HepG2 (cell line): ENCODE data around the gene PRKAB1. TPM values are rescaled to one million over a fixed set of nuclear protein-coding genes. Genes with fewer than 3 reads are reported as not detected.
"Not testable (repeated sequence)": the region's sequence is repeated elsewhere in the genome, so short reads cannot be mapped to it uniquely, and the experiment has no call there.

ENCODE experiments used
- ATAC-seq: fragments of 200-7000 bp; cut with Tn5 transposase; 3 replicates; pipeline ENCODE4 v1.9.1; 2020; ENCODE audit warnings: mild to moderate bottlenecking, moderate library complexity
- BruUV-seq: library from RNA; stranded (reverse); fragments of 400-500 nt; replicated peaks from 2 replicates; lab custom pipeline; 2021; lab: Mats Ljungman, UMichigan
- CTCF ChIA-PET: fragments of 300-600 bp; formaldehyde crosslinking; extraction: SDS; loops from one replicate; lab custom pipeline; 2021; ENCODE audit warnings: low total read pairs, inconsistent platforms, low intra/inter-chr PET ratio; lab: Yijun Ruan, JAX
- POLR2A ChIA-PET: fragments of 350-600 bp; sonication (Branson Sonifier 250); formaldehyde crosslinking; loops from one replicate; lab custom pipeline; 2020; ENCODE audit warnings: antibody characterized with exemption, inconsistent platforms; lab: Yijun Ruan, JAX
- DNase-seq: peaks from one replicate; pipeline ENCODE4 v3.0.0-alpha.2; 2015; ENCODE audit warnings: low spot score
- FAIRE-seq: peaks from 3 replicates; lab custom pipeline; 2011; peaks lifted over from hg19 to GRCh38; lab: Jason Lieb, UNC
- H2AFZ ChIP-seq: one replicate; pipeline ENCODE4 v1.6.1; 2011; ENCODE audit warnings: low read length, inconsistent platforms
- H3K27ac ChIP-seq: fragments of 300-600 bp; 3 replicates; pipeline ENCODE4 v1.8.0; 2011; ENCODE audit warnings: mixed run types, mild to moderate bottlenecking, mixed read lengths, low read length, inconsistent platforms; ENCODE audit not compliant: insufficient read depth; ENCODE audit errors: extremely low read length
- H3K27me3 ChIP-seq, 2 experiments: fragments of 200-600 bp in 1 of 2; 2 replicates in 1 of 2; 3 replicates in 1 of 2; pipeline versions ENCODE4 v1.6.0 to v1.8.0; 2011; ENCODE audit warnings: low read length in 2 of 2, mild to moderate bottlenecking in 2 of 2, moderate library complexity in 2 of 2, inconsistent platforms in 1 of 2; ENCODE audit not compliant: insufficient read depth in 2 of 2, control insufficient read depth in 1 of 2
- H3K36me3 ChIP-seq, 2 experiments: fragments of 200-600 bp in 1 of 2; replicated peaks in 1 of 2; 2 replicates in 1 of 2; 3 replicates in 1 of 2; pipeline versions ENCODE4 v1.5.1 to v1.8.0; 2011; ENCODE audit warnings: low read length in 2 of 2, inconsistent platforms in 1 of 2; ENCODE audit not compliant: insufficient read depth in 2 of 2, control insufficient read depth in 1 of 2
- H3K4me1 ChIP-seq: 2 replicates; pipeline ENCODE4 v1.5.1; 2012; ENCODE audit warnings: low read length, inconsistent platforms; ENCODE audit not compliant: insufficient read depth
- H3K4me2 ChIP-seq: 2 replicates; pipeline ENCODE4 v1.6.0; 2011; ENCODE audit warnings: low read depth, low read length, inconsistent platforms
- H3K4me3 ChIP-seq, 3 experiments: fragments of 200-600 bp in 1 of 3; sonication (generic), shearing (Covaris generic) in 1 of 3; replicated peaks in 1 of 3; 2 replicates each; pipeline ENCODE4 v1.5.1; 2011 to 2016; ENCODE audit warnings: low read length in 3 of 3, inconsistent platforms in 2 of 3, low read depth in 2 of 3, mild to moderate bottlenecking in 2 of 3, control low read depth in 1 of 3, mixed read lengths in 1 of 3; ENCODE audit not compliant: insufficient read depth in 1 of 3
- H3K79me2 ChIP-seq: one replicate; pipeline ENCODE4 v1.6.1; 2011; ENCODE audit warnings: low read length, inconsistent platforms; ENCODE audit not compliant: insufficient read depth
- H3K9ac ChIP-seq: 2 replicates; pipeline ENCODE4 v1.6.0; 2011; ENCODE audit warnings: mild to moderate bottlenecking, low read depth, low read length, inconsistent platforms; ENCODE audit not compliant: insufficient read depth
- H3K9me3 ChIP-seq: 2 replicates; pipeline ENCODE4 v1.5.1; 2012; ENCODE audit warnings: mild to moderate bottlenecking, low read length
- H4K20me1 ChIP-seq: 2 replicates; pipeline ENCODE4 v1.6.0; 2011; ENCODE audit warnings: inconsistent platforms, mild to moderate bottlenecking, low read length, moderate library complexity; ENCODE audit not compliant: insufficient read depth
- STAG1 ChIP-seq: sonication (generic); formaldehyde crosslinking; IDR thresholded peaks from 2 replicates; pipeline ENCODE4 v1.4.0; 2020; ENCODE audit warnings: missing genetic modification reagents
- ZNF652 ChIP-seq: IDR thresholded peaks from 2 replicates; pipeline ENCODE4 v1.6.1; 2016; ENCODE audit warnings: low read depth, borderline replicate concordance
- ZNF761 ChIP-seq: sonication (generic); formaldehyde crosslinking; conservative IDR thresholded peaks from 2 replicates; pipeline ENCODE4 v1.4.0; 2020; ENCODE audit warnings: mild to moderate bottlenecking, missing genetic modification reagents
- WGBS: methylation state at CpG from one replicate; pipeline ENCODE4 v1.1.6; 2017; ENCODE audit warnings: low lambda C conversion rate; 5-methylcytosine and 5-hydroxymethylcytosine counted together
- in situ Hi-C: cut with HindIII; loops from 2 replicates; pipeline ENCODE4 v1.10.0; 2017; ENCODE audit warnings: low pct_unique_long_range_greater_than_20kb; ENCODE audit not compliant: extremely low pct_ligation_motif_present
- intact Hi-C: fragments of 100-400 bp; cut with micrococcal nuclease; formaldehyde crosslinking; loops from one replicate; pipeline ENCODE4 v1.10.0; 2022; ENCODE audit not compliant: unreplicated experiment
- polyA plus RNA-seq, 8 experiments: library from polyadenylated mRNA; depleted of rRNA in 3 of 8; stranded (reverse) in 7 of 8; unstranded in 1 of 8; fragments of >200 nt; fragmentation: Illumina TruSeq in 4 of 8; extraction: Trizol in 4 of 8; gene quantifications; 2 replicates each; pipeline versions ENCODE4 v1.2.1 to v1.2.3, GENCODE V29; 2011 to 2016; ENCODE audit warnings: low read depth in 4 of 8, missing spikeins in 1 of 8, mixed read lengths in 1 of 8; ENCODE audit not compliant: insufficient read depth in 1 of 8
- total RNA-seq, 5 experiments: library from RNA; depleted of rRNA; stranded (reverse); fragments of >200 nt; fragmentation: Illumina TruSeq; extraction: Trizol; gene quantifications; 2 replicates each; pipeline ENCODE4 v1.2.3, GENCODE V29; 2016; ENCODE audit warnings: low read depth in 1 of 5
- TF ChIP-seq, protein P1 (sequence below): sonication (generic); formaldehyde crosslinking; IDR thresholded peaks from 2 replicates; pipeline ENCODE4 v1.5.0; 2020; ENCODE audit warnings: mild to moderate bottlenecking, missing genetic modification reagents, moderate library complexity
- TF ChIP-seq, protein P2 (sequence below): sonication (generic); formaldehyde crosslinking; IDR thresholded peaks from 2 replicates; pipeline ENCODE4 v1.9.0; 2021; ENCODE audit warnings: missing genetic modification reagents, borderline replicate concordance
- TF ChIP-seq, protein P3 (sequence below): IDR thresholded peaks from 2 replicates; pipeline ENCODE4 v1.6.1; 2012; ENCODE audit warnings: low read depth, low read length, improper control_type of control experiment

PRKAB1 gene
- total and polyA plus RNA-seq, 2 of the 13 experiments (the other 11 are each of a cell fraction or from before 2014, with no cell fraction given): 28.4 to 35.5 TPM

DNA sequence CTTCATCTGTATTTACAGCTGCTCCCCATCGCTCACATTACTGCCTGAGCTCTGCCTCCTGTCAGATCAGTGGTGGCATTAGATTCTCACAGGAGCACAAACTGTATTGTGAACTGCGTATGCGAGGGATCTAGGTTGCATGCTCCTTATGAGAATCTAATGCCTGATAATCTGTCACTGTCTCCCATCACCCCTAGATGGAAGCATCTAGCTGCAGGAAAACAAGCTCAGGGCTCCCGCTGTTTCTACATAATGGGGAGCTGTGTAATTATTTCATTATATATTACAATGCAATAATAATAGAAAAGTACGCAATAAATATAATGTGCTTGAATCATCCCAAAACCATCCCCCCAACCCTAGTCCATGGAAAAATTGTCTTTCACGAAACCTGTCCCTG lies 9.8 kb upstream of the PRKAB1 start:
- ATAC-seq, FAIRE-seq, H2AFZ ChIP-seq, in situ Hi-C loops, DNase-seq, H3K9me3 ChIP-seq, H3K79me2 ChIP-seq, H3K4me2 ChIP-seq, H3K4me1 ChIP-seq, H3K27ac ChIP-seq, H3K27me3 ChIP-seq, BruUV-seq, H3K9ac ChIP-seq, H3K36me3 ChIP-seq, intact Hi-C loops, H4K20me1 ChIP-seq, POLR2A ChIA-PET, H3K4me3 ChIP-seq: not testable (repeated sequence)
- peak; percentile 61 for TF ChIP-seq STAG1 (CRISPR knock-in tag)
- TF ChIP-seq, protein P1, sequence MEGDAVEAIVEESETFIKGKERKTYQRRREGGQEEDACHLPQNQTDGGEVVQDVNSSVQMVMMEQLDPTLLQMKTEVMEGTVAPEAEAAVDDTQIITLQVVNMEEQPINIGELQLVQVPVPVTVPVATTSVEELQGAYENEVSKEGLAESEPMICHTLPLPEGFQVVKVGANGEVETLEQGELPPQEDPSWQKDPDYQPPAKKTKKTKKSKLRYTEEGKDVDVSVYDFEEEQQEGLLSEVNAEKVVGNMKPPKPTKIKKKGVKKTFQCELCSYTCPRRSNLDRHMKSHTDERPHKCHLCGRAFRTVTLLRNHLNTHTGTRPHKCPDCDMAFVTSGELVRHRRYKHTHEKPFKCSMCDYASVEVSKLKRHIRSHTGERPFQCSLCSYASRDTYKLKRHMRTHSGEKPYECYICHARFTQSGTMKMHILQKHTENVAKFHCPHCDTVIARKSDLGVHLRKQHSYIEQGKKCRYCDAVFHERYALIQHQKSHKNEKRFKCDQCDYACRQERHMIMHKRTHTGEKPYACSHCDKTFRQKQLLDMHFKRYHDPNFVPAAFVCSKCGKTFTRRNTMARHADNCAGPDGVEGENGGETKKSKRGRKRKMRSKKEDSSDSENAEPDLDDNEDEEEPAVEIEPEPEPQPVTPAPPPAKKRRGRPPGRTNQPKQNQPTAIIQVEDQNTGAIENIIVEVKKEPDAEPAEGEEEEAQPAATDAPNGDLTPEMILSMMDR: peak; percentile 55
- CTCF ChIA-PET: interaction anchor here (2.8 kb wide), 1 partner anchor 122 kb away, joined by 10 read pairs; no protein-coding TSS in a partner anchor
- WGBS: 64% methylated on average over 6 of the region's 6 CpGs

DNA sequence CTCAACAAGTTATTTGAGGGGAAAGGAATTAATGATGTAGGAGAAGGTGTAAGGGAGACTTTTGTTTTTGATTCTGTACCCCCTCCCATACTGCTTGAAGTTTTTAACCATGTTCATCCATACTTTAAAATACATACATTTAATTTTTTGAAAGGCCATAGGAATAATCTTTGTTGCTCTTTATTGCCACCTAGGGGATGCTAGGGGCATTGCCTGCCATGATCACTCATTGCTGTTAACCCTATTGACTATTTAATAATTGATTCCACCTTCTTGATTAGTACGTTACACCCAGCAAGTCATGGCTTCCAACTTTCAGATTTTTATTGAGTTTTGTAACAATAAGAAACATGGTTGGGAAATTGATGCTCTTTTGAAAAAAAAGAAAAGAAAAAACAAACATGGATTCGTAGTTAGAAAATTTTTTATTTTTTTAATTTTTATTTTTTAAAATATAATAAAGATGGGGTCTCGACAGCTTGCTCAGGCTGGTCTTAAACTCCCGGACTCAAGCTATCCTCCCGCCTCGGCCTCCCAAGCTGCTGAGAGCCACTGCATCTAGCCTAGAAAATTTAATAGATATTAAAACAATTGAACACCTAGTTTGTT lies 8.5 kb upstream of the PRKAB1 start:
- H3K4me2 ChIP-seq: no peak overlapping the region
- TF ChIP-seq ZNF761 (no peak), ZNF652 (CRISPR knock-in tag) (peak; percentile 74)
- TF ChIP-seq, protein P1: peak; percentile 59
- TF ChIP-seq, protein P2, sequence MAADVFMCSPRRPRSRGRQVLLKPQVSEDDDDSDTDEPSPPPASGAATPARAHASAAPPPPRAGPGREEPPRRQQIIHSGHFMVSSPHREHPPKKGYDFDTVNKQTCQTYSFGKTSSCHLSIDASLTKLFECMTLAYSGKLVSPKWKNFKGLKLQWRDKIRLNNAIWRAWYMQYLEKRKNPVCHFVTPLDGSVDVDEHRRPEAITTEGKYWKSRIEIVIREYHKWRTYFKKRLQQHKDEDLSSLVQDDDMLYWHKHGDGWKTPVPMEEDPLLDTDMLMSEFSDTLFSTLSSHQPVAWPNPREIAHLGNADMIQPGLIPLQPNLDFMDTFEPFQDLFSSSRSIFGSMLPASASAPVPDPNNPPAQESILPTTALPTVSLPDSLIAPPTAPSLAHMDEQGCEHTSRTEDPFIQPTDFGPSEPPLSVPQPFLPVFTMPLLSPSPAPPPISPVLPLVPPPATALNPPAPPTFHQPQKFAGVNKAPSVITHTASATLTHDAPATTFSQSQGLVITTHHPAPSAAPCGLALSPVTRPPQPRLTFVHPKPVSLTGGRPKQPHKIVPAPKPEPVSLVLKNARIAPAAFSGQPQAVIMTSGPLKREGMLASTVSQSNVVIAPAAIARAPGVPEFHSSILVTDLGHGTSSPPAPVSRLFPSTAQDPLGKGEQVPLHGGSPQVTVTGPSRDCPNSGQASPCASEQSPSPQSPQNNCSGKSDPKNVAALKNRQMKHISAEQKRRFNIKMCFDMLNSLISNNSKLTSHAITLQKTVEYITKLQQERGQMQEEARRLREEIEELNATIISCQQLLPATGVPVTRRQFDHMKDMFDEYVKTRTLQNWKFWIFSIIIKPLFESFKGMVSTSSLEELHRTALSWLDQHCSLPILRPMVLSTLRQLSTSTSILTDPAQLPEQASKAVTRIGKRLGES (CRISPR knock-in tag): no peak
- TF ChIP-seq, protein P3, sequence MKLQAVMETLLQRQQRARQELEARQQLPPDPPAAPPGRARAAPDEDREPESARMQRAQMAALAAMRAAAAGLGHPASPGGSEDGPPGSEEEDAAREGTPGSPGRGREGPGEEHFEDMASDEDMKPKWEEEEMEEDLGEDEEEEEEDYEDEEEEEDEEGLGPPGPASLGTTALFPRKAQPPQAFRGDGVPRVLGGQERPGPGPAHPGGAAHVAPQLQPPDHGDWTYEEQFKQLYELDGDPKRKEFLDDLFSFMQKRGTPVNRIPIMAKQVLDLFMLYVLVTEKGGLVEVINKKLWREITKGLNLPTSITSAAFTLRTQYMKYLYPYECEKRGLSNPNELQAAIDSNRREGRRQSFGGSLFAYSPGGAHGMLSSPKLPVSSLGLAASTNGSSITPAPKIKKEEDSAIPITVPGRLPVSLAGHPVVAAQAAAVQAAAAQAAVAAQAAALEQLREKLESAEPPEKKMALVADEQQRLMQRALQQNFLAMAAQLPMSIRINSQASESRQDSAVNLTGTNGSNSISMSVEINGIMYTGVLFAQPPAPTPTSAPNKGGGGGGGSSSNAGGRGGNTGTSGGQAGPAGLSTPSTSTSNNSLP: peak; percentile 80
- POLR2A ChIA-PET: no interaction called here
- peak; percentile 46 for DNase-seq
- H3K27ac ChIP-seq: no peak overlapping the region
- ATAC-seq: no peak
- H3K4me1 ChIP-seq: peaks cover 1% of the 10 kb centered on the region; the same call in 1 of the 2 replicates
- intact Hi-C loops (no loop called here), in situ Hi-C loops (no loop called here)
- no peaks in the 10 kb centered on the region for H4K20me1 ChIP-seq
- BruUV-seq: no TSS peak
- no peak overlapping the region for H2AFZ ChIP-seq
- no peak overlapping the region for H3K4me3 ChIP-seq
- H3K9ac ChIP-seq: no peak overlapping the region
- peak; percentile 23 for FAIRE-seq
- no peaks in the 10 kb centered on the region for H3K27me3 ChIP-seq
- no peaks in the 10 kb centered on the region for H3K36me3 ChIP-seq
- no peaks in the 10 kb centered on the region for H3K79me2 ChIP-seq
- WGBS: 11% methylated on average over 6 of the region's 6 CpGs
- CTCF ChIA-PET: interaction anchor here (1.4 to 2.8 kb wide), 2 partner anchors 9 to 121 kb away, joined by 3 to 10 read pairs; partner anchors contain the start of gene PRKAB1
- no peaks in the 10 kb centered on the region for H3K9me3 ChIP-seq
